GM10266 (cell line): Measurements from ENCODE around the gene PTPRU.
A peak's percentile ranks its signal among the peaks of the same experiment; 100 is the strongest.

ENCODE experiments used
- DNase-seq: peaks from one replicate; pipeline ENCODE4 v3.0.0; 2012; ENCODE audit errors: extremely low spot score
- CTCF ChIP-seq: IDR thresholded peaks from 2 replicates; pipeline ENCODE4 v1.5.1; 2012; ENCODE audit warnings: mild to moderate bottlenecking, low read depth; ENCODE audit not compliant: control insufficient read depth, insufficient read depth; ENCODE audit errors: missing control alignments

The PTPRU gene

DNA sequence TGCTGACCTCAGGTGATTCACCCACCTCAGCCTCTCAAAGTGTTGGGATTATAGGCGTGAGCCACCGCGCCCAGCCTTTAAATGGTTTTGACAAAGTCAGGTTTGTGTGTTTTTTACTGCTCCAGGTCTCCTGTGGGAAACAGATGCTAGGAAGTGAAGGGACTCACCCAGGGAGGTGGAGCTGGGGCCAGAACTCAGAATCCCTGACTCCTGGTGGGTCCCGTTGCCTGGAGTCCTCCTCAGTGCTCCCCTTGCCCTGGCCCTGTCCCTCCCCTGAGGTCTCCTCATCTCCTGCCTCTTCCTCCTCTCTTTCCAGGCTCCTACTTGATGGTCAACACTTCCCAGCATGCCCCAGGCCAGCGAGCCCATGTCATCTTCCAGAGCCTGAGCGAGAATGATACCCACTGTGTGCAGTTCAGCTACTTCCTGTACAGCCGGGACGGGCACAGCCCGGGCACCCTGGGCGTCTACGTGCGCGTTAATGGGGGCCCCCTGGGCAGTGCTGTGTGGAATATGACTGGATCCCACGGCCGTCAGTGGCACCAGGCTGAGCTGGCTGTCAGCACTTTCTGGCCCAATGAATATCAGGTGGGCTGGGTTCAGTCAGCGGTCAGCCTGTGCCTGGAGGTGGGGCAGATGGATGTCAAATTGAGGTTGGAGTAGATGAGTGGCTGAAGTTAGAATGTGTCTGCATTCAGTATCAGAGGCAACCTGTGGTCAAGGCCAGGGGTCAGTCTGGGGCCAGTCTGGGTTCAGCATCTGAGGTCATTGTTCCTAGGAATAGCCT, 22.1 kb downstream of the PTPRU start:
- TF ChIP-seq CTCF, result no peak
- DNase-seq, result no peak

DNA sequence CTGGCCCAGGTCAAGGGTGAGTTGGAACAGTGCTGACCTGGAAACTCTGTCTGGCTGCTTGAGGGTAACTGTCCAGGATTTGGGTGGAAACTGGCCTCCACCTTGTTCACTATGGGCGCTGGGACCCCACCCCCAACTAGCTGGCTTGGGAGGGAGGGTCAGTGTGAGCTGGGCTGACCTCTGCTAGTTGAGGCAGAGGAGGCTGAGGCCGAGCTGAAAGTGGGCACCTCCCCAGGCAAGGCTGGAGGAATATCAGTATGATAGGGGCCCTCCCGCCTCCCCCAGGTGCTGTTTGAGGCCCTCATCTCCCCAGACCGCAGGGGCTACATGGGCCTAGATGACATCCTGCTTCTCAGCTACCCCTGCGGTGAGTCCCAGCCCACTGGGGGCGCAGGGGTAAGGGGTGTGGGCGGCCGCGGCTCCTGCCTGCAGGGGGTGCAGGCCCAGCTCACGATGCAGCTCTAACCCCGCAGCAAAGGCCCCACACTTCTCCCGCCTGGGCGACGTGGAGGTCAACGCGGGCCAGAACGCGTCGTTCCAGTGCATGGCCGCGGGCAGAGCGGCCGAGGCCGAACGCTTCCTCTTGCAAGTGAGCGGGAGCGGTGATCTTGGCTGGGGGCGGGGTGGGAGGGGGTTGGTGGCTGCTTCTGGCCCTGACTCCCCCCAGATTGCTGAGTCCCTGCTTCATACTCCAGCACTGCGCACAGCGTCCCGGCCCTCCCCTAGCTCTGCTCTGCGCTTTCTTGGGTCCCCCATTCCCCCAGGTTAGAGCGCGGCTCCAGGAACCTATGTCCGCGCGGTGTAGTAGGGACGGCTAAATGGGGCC, 22.9 kb downstream of the PTPRU start:
- TF ChIP-seq CTCF, result no peak
- no peak for DNase-seq

GRCh38 chr1:29259802-29260441, 23.6 kb downstream of the PTPRU start:
- no peak for TF ChIP-seq CTCF
- peak; percentile 67 for DNase-seq

DNA sequence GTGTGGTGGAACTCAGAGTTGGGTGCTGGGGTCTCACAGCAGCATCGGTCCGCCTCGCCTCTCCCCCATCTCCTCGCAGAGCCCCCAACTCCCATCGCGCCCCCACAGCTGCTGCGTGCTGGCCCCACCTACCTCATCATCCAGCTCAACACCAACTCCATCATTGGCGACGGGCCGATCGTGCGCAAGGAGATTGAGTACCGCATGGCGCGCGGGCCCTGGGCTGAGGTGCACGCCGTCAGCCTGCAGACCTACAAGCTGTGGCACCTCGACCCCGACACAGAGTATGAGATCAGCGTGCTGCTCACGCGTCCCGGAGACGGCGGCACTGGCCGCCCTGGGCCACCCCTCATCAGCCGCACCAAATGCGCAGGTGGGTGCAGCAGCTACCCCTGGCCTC, 24.2 kb downstream of the PTPRU start:
- no peak for DNase-seq
- no peak for TF ChIP-seq CTCF

DNA sequence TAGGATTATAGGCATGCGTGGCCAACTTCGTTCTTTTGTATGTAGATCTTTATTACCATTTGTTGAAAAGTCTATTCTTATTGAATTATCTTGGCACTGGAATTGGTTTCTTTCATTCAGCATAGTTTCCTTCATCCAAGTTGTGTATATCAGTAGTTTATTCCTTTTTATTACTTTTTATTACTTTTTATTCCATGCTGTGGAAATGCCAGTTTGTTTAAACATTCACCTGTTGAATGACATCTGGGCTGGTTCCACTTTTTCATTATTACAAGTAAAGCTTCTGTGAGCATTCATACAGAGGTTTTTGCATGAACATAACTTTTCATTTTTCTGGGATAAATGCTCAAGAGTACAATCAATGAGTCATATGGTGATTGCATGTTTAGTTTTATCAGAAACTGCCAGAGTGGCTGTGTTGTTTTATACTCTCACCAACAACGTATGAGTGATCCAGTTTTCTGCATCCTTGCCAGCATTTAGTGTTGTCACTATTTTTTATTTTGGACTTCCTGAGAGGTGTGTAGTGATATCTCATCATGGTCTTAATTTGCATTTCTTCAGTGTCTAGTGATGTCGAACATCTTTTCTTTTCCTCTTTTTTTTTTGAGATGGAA, 28.6 kb downstream of the PTPRU start:
- no peak for TF ChIP-seq CTCF
- no peak for DNase-seq

GRCh38 chr1:29266912-29267311, 30.6 kb downstream of the PTPRU start:
- no peak for DNase-seq
- TF ChIP-seq CTCF, result no peak
